ENCODE results near the gene SYT2.

- no peak for TF ChIP-seq CTCF (IDR thresholded peaks at IDR 0.05)
- TF ChIP-seq POLR2AphosphoS5 (IDR thresholded peaks at IDR 0.05): peak; percentile 17
Measured at GRCh38 chr1:202587859-202588485, 122.3 kb downstream of the SYT2 start.

Measured in gastroesophageal sphincter (tissue), 3 donors.